Measurements from ENCODE around the gene ZDHHC16. TPM values are rescaled to one million over a fixed set of nuclear protein-coding genes. Genes with fewer than 3 reads are reported as not detected.
"Not testable (repeated sequence)": the region's sequence is repeated elsewhere in the genome, so short reads cannot be mapped to it uniquely, and the experiment has no call there.

Gene ZDHHC16
- polyA plus RNA-seq, 1 donor (not counting 4 experiments of a cell fraction or from before 2014, with no cell fraction given): 67.8 TPM

DNA sequence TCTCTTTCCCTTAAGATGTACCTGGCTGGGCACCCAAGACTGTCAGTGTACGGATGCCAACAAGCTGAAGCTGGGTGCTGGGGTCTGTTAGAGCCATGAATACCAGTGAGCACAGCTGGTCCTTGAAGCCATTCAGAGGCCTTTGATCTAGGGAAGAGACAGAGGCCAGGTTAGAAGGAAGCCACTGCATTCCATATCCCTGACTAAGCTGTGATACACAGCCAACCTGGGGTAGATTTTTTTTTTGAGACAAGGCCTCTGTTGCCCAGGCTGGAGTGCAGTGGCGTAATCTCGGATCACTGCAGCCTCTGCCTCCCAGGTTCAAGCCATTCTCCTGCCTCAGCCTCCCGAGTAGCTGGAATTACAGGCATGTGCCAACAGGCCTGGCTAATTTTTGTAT lies 20.8 kb downstream of the ZDHHC16 start:
- Histone ChIP-seq H3K4me3 (ENCODE audit: control insufficient read depth in 2 of 3, extremely low read depth in 1 of 3, insufficient read depth in 2 of 3, low read depth in 1 of 3, low read length in 3 of 3) (no peak overlapping the region), H3K36me3 (ENCODE audit: control insufficient read depth in 2 of 2, extremely low read depth in 1 of 2, insufficient read depth in 2 of 2, low read length in 2 of 2) (peaks cover 39 to 57% of the 10 kb centered on the region in 2 experiments), H4K20me1 (ENCODE audit: control insufficient read depth, extremely low read depth, insufficient read depth, low read length) (no peaks in the 10 kb centered on the region), H3K9me3 (ENCODE audit: control insufficient read depth, low read depth, low read length) (no peaks in the 10 kb centered on the region), H3K27ac (ENCODE audit: control insufficient read depth, insufficient read depth, low read length) (peak overlapping the region; percentile 4), H3K9me1 (ENCODE audit: control insufficient read depth, extremely low read depth, insufficient read depth, low read length) (no peaks in the 10 kb centered on the region), H3K79me2 (ENCODE audit: control insufficient read depth, insufficient read depth, low read length) (no peaks in the 10 kb centered on the region), H3K27me3 (ENCODE audit: control insufficient read depth, extremely low read depth, insufficient read depth, low read length) (no peaks in the 10 kb centered on the region), H2AFZ (ENCODE audit: control insufficient read depth, low read length) (no peak overlapping the region), H3K4me1 (ENCODE audit: control insufficient read depth, extremely low read depth, insufficient read depth, low read length) (peaks cover 33% of the 10 kb centered on the region), H3K9ac (ENCODE audit: control insufficient read depth, extremely low read depth, insufficient read depth, low read length) (no peak overlapping the region), H3K4me2 (ENCODE audit: control insufficient read depth, extremely low read depth, insufficient read depth, low read depth, low read length) (no peak overlapping the region)
- TF ChIP-seq, protein P1, sequence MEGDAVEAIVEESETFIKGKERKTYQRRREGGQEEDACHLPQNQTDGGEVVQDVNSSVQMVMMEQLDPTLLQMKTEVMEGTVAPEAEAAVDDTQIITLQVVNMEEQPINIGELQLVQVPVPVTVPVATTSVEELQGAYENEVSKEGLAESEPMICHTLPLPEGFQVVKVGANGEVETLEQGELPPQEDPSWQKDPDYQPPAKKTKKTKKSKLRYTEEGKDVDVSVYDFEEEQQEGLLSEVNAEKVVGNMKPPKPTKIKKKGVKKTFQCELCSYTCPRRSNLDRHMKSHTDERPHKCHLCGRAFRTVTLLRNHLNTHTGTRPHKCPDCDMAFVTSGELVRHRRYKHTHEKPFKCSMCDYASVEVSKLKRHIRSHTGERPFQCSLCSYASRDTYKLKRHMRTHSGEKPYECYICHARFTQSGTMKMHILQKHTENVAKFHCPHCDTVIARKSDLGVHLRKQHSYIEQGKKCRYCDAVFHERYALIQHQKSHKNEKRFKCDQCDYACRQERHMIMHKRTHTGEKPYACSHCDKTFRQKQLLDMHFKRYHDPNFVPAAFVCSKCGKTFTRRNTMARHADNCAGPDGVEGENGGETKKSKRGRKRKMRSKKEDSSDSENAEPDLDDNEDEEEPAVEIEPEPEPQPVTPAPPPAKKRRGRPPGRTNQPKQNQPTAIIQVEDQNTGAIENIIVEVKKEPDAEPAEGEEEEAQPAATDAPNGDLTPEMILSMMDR (optimal IDR thresholded peaks at IDR 0.05 in 1 of 3, IDR thresholded peaks at IDR 0.05 in 1 of 3, conservative IDR thresholded peaks at IDR 0.05 in 1 of 3; ENCODE audit: extremely low read depth in 1 of 3, insufficient read depth in 2 of 3, low read length in 3 of 3): no peak
- FAIRE-seq: peak; percentile 90
- dilution Hi-C loops (cut with MboI; ENCODE audit: extremely low pct_ligation_motif_present, low sequenced_read_pairs): no loop called here
- no peak for DNase-seq (ENCODE audit: low read depth, low spot score)

DNA sequence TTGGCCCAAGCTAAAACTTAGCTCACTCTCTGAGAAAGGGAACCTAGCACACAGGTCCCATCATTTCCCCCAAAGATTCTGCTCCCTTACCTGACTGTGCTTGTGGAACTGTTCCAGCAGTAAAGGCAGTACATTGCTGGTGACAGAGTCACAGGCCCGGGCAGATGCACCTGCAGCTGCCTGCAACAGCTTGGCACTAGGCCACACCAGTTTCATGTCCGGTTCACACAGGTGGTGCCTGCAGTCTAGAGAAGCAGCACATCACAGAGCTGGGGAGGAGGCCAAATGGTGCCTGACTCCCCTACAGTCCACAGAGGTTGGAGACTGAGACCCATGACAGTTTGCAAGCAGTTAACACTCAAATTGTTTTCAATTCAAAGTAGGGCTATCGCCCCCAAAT lies 22.2 kb downstream of the ZDHHC16 start:
- no peak for DNase-seq (ENCODE audit: low read depth, low spot score)
- no peak overlapping the region for H3K27ac ChIP-seq (ENCODE audit: control insufficient read depth, insufficient read depth, low read length)
- H3K4me2 ChIP-seq (ENCODE audit: control insufficient read depth, extremely low read depth, insufficient read depth, low read depth, low read length): no peak overlapping the region
- H4K20me1 ChIP-seq (ENCODE audit: control insufficient read depth, extremely low read depth, insufficient read depth, low read length): no peaks in the 10 kb centered on the region
- H3K9ac ChIP-seq (ENCODE audit: control insufficient read depth, extremely low read depth, insufficient read depth, low read length): no peak overlapping the region
- no peak overlapping the region for H2AFZ ChIP-seq (ENCODE audit: control insufficient read depth, low read length)
- H3K9me3 ChIP-seq (ENCODE audit: control insufficient read depth, low read depth, low read length): no peaks in the 10 kb centered on the region
- H3K4me1 ChIP-seq (ENCODE audit: control insufficient read depth, extremely low read depth, insufficient read depth, low read length): peaks cover 33% of the 10 kb centered on the region
- dilution Hi-C loops (cut with MboI; ENCODE audit: extremely low pct_ligation_motif_present, low sequenced_read_pairs): no loop called here
- TF ChIP-seq, protein P1 (optimal IDR thresholded peaks at IDR 0.05 in 1 of 3, IDR thresholded peaks at IDR 0.05 in 1 of 3, conservative IDR thresholded peaks at IDR 0.05 in 1 of 3; ENCODE audit: extremely low read depth in 1 of 3, insufficient read depth in 2 of 3, low read length in 3 of 3): no peak
- TF ChIP-seq EZH2 (IDR thresholded peaks at IDR 0.05; ENCODE audit: low read length): no peak
- H3K4me3 ChIP-seq (ENCODE audit: control insufficient read depth in 2 of 3, extremely low read depth in 1 of 3, insufficient read depth in 2 of 3, low read depth in 1 of 3, low read length in 3 of 3): no peak overlapping the region
- FAIRE-seq: peak; percentile 91
- peaks cover 32 to 55% of the 10 kb centered on the region in 2 experiments for H3K36me3 ChIP-seq (ENCODE audit: control insufficient read depth in 2 of 2, extremely low read depth in 1 of 2, insufficient read depth in 2 of 2, low read length in 2 of 2)
- H3K79me2 ChIP-seq (ENCODE audit: control insufficient read depth, insufficient read depth, low read length): no peaks in the 10 kb centered on the region
- no peaks in the 10 kb centered on the region for H3K27me3 ChIP-seq (ENCODE audit: control insufficient read depth, extremely low read depth, insufficient read depth, low read length)
- no peaks in the 10 kb centered on the region for H3K9me1 ChIP-seq (ENCODE audit: control insufficient read depth, extremely low read depth, insufficient read depth, low read length)

DNA sequence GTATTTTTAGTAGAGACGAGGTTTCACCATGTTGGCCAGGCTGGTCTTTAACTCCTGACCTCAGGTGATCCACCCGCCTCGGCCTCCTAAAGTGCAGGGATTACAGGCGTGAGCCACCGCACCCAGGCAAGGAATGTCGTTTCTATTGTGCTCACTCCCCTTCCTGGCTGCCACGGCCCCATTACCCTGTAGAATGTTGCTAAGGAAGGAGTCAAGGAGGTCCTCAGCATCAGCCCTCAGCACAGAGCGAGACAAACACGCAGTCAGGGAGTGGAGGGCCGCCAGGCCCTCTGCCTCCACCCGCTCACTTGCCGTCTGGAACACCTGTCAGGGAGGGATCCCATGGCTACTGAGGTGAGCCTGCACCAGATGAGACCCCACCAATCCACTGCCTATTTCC lies 22.8 kb downstream of the ZDHHC16 start:
- H3K9ac ChIP-seq (ENCODE audit: control insufficient read depth, extremely low read depth, insufficient read depth, low read length); dilution Hi-C loops (cut with MboI; ENCODE audit: extremely low pct_ligation_motif_present, low sequenced_read_pairs); H3K9me1 ChIP-seq (ENCODE audit: control insufficient read depth, extremely low read depth, insufficient read depth, low read length); H3K27ac ChIP-seq (ENCODE audit: control insufficient read depth, insufficient read depth, low read length); H4K20me1 ChIP-seq (ENCODE audit: control insufficient read depth, extremely low read depth, insufficient read depth, low read length); DNase-seq (ENCODE audit: low read depth, low spot score); FAIRE-seq; H3K9me3 ChIP-seq (ENCODE audit: control insufficient read depth, low read depth, low read length); H3K4me2 ChIP-seq (ENCODE audit: control insufficient read depth, extremely low read depth, insufficient read depth, low read depth, low read length); H2AFZ ChIP-seq (ENCODE audit: control insufficient read depth, low read length); H3K4me3 ChIP-seq (ENCODE audit: control insufficient read depth in 2 of 3, extremely low read depth in 1 of 3, insufficient read depth in 2 of 3, low read depth in 1 of 3, low read length in 3 of 3); H3K27me3 ChIP-seq (ENCODE audit: control insufficient read depth, extremely low read depth, insufficient read depth, low read length); H3K79me2 ChIP-seq (ENCODE audit: control insufficient read depth, insufficient read depth, low read length): not testable (repeated sequence)
- Histone ChIP-seq H3K36me3 (ENCODE audit: control insufficient read depth in 2 of 2, extremely low read depth in 1 of 2, insufficient read depth in 2 of 2, low read length in 2 of 2) (peaks cover 31 to 55% of the 10 kb centered on the region in 2 experiments), H3K4me1 (ENCODE audit: control insufficient read depth, extremely low read depth, insufficient read depth, low read length) (peaks cover 32% of the 10 kb centered on the region)
